Fibroblast of skin of left quadriceps (primary cell): ENCODE data around the gene RAI1.
"Not testable (repeated sequence)": the region's sequence is repeated elsewhere in the genome, so short reads cannot be mapped to it uniquely, and the experiment has no call there.

Experiments used
- DNase-seq, 2 experiments: peaks; one replicate each; pipeline ENCODE4 v3.0.0-alpha.2; 2013; ENCODE audit warnings: low read depth in 2 of 2

RAI1 gene

GRCh38 chr17:17798573-17799255, 117.5 kb downstream of the RAI1 start:
- DNase-seq, result no peak

- no peak for DNase-seq
These were observed 119.3 kb downstream of the RAI1 start for GRCh38 chr17:17800504-17801021.

GRCh38 chr17:17801800-17802481, 120.7 kb downstream of the RAI1 start:
- no peak for DNase-seq

GRCh38 chr17:17804007-17804406, 122.7 kb downstream of the RAI1 start:
- DNase-seq, result no peak

DNA sequence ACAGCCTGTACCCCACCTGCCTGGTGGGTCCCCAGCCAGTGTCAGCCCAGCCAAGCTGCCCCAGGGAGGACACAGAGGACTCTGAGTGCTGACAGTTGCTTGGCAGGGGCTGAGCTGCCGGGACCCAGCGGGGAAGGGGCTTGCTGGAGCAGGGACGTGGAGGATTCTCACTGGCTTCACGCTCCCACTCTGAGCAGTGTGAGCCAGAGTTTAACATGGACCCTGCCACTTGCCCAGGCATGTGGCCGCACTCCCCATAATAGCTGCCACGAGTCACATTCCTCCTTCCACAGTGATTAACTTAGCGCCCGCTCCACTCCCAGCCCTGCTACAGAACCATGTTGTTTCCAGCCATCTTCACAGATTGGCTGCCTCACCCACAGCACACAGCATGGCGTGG, 124.3 kb downstream of the RAI1 start:
- no peak for DNase-seq

- DNase-seq, result no peak
These were observed 124.8 kb downstream of the RAI1 start for GRCh38 chr17:17806035-17806434.

DNA sequence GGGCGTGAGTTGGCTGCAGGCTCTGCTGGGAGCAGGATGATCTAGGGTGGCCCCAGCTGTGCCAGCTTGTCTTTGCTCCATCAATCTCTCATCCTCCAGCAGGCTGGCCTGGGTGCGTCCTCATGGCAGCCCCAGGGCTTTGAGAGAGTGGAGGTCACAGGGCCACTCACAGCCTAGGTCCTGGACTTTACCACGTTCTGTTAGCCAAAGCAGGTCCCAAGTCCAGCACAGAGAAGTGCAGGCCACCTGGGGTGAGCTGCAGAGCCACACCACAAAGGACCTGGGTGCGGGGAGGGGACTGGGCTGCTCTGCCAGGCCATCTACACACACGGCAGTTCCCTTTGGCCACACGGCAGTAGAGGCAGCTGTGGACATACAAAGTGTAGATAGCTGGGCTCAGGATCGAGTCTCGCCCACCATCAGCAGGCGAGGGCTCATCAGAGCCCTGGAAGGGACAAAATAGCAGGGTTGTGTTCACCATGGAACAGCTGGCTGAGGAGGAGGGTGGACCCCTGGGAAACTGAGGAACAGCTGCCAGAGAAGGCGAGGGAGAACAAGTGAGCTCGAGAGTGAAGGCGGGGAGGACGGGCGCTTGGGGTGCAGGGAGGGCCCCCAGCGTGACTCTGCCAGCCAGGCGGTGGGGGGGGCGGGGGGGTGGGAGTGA, 125.5 kb downstream of the RAI1 start:
- DNase-seq, result no peak

DNA sequence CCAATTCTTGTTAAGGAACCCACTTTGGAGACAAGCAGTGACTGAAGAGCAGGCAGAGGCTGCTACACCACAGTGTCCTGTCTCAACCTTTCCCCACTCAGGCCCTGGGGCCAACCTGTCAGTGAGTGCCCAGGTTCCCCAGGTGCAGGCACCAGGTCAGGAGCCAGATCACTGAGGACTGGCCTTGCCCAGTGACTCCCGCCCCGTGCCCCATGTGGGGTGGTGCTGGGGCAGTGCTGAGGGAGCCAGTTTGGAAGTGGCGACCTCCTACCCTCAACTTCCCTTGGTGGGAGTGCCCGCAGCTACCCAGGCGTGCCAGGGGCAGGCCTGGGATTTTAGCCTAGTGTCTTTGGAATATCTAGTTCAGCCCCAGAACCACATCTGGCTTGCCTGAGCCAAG, 126.2 kb downstream of the RAI1 start:
- no peak for DNase-seq

- DNase-seq, result not testable (repeated sequence)
These were observed 126.9 kb downstream of the RAI1 start for GRCh38 chr17:17808200-17808599.

DNA sequence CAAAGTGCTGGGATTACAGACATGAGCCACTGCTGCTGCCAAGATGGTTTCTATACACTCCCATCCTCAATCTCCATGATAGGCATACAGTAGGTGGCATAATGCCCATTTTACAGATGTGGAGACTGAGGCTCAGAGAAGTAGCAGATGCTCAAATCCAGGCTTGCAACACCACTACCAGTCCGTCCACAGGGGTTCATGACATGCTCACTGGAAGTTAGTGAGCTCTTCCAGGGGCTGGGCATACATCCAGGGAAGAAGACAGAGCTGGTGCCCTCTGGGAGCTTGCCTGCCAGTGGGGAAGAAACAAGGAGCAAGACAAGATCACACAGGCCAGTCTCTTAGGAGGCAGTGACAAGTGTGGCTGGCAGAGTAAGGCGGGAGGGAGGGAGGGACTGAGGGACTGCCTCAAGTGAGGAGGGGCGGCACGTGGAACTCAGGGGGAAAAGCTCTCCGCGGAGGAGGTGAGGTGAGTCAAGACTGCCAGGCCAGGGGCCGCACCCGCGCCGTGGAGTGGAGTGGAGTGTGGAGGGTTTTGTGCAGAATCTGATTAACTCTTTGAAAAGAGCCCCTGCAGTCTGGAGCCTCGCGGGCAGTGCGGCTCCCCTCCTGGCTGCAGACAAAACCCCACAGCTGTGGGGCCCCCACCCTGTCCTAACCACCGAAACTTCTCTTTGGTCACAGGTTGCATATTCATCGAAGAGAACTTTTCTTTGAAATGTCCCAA, 127.6 kb downstream of the RAI1 start:
- DNase-seq, result no peak

- DNase-seq, result no peak
These were observed 128.3 kb downstream of the RAI1 start for GRCh38 chr17:17809531-17810083.

- peak in 1 of 2 experiments; percentile 33 for DNase-seq
These were observed 129.0 kb downstream of the RAI1 start for GRCh38 chr17:17810084-17810894.

- DNase-seq, result no peak
These were observed 129.6 kb downstream of the RAI1 start for GRCh38 chr17:17810895-17811248.

- no peak for DNase-seq
These were observed 130.3 kb downstream of the RAI1 start for GRCh38 chr17:17811381-17812210.

- DNase-seq, result no peak
These were observed 131.2 kb downstream of the RAI1 start for GRCh38 chr17:17812211-17813054.

DNA sequence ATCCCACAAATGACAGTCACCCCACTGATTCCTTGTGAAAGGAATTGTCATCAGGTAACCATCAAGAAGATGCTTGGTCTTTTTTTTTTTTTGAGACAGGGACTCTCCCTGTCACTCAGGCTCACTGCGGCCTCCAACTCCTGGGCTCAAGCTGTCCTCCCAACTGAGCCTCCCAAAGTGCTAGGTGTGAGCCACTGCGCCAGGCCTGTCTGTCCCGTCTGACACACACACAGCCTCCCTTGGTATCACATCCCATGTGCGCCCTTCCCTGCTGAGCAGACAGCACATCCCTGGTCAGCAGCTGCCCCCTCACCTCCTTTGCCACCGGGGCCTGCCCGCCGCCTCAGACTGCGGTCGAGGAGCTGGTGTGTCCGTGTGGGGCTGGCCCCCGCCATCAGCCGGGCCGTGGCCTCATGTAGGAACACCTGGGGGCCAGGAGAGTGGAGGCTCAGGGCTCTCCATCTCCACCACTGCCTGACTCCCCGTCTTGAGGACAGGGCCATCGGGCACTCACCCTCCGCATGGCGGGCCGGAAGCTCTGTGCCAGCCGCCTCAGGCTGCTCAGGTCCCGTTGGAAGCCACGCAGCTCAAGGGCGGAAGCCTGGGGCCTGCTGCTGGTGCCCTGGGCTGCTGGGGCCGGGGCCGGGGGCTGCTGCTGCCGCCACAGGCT, 131.9 kb downstream of the RAI1 start:
- no peak for DNase-seq

DNA sequence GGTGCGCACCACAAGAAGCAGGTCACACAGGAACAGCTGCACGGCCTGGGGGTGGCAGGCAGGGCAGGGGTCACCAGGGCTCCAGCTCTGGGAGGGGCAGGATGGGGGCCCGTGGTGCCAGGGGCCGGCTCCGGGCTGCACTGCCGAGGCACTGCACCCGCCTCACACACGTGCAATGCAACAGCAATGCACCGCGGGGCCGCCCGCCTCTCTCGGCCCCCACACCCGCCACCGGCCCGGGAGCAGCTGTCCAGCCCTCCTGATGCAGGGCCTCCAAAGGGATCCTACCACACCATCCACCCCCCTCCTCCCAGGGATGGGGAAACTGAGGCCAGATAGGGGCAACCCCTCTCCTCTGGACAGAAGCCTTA, 132.5 kb downstream of the RAI1 start:
- no peak for DNase-seq

DNA sequence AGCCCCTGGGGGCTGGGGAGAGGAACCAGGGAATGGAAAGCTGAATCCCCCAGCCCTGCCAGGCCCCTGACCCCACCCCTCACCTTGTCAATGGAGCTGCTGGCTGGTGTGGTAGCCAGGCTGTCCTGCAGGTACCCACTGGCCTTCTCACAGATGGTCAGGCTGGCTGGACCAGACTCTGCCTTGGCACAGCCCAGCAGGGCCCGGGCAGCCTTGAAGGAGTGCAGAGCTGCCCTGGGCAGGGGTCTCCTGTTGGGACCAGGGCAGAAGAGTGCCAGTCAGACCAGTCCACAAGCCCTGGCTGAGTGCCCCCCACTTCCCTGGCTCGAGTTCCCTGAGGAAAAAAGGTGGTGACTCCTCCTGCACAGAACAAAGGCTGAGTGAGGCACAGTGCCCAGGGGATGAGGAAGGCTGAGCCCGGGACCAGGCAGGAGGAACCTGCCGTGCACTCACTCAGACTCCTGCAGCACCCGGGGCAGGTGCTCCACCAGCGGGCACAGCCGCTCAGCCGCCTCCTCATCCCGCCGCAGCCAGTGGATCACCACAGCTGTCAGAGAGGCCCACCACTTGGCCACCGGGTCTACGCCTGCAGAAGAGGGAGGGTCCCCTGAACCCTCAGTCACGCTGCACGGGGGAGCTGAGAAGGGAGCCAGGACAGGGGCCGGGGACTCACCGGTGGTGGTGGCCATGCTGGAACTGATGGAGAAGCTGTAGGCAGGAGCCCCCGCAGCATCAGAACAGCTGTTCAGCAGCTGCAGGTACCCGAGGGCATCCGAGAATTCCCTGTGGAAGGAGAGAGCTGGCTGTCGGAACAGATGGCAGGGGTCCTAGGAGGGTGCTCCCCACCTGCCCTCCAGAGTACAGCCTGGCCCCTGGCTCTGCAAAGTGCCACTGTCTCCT, 133.2 kb downstream of the RAI1 start:
- no peak for DNase-seq
